Ishikawa (cell line): Measurements from ENCODE around the gene TST.

Source experiments
- CEBPB ChIP-seq: IDR thresholded peaks from 2 replicates; pipeline ENCODE4 v1.6.1; 2012
- CREB1 ChIP-seq: IDR thresholded peaks from 2 replicates; pipeline ENCODE4 v1.6.1; 2012; ENCODE audit warnings: low read depth
- EGR1 ChIP-seq: IDR thresholded peaks from 2 replicates; pipeline ENCODE4 v1.6.1; 2012
- EP300 ChIP-seq: IDR thresholded peaks from 2 replicates; pipeline ENCODE4 v1.6.1; 2012; ENCODE audit warnings: borderline replicate concordance
- FOXM1 ChIP-seq: IDR thresholded peaks from 2 replicates; pipeline ENCODE4 v1.6.1; 2012; ENCODE audit warnings: low read depth, borderline replicate concordance
- NFIC ChIP-seq: IDR thresholded peaks from 2 replicates; pipeline ENCODE4 v1.6.1; 2012
- RAD21 ChIP-seq: IDR thresholded peaks from 2 replicates; pipeline ENCODE4 v1.6.1; 2012; ENCODE audit warnings: low read depth
- REST ChIP-seq: IDR thresholded peaks from 2 replicates; pipeline ENCODE4 v1.6.1; 2012; ENCODE audit warnings: low read depth, mild to moderate bottlenecking
- TAF1 ChIP-seq: IDR thresholded peaks from 2 replicates; pipeline ENCODE4 v1.6.1; 2012; ENCODE audit warnings: low read depth, mild to moderate bottlenecking
- TCF12 ChIP-seq: IDR thresholded peaks from 2 replicates; pipeline ENCODE4 v1.6.1; 2012; ENCODE audit warnings: low read depth
- TEAD4 ChIP-seq: IDR thresholded peaks from 2 replicates; pipeline ENCODE4 v1.6.1; 2012
- USF1 ChIP-seq: IDR thresholded peaks from 2 replicates; pipeline ENCODE4 v1.6.1; 2012
- YY1 ChIP-seq: IDR thresholded peaks from 2 replicates; pipeline ENCODE4 v1.6.1; 2012; ENCODE audit warnings: low read depth
- ZBTB7A ChIP-seq: IDR thresholded peaks from 2 replicates; pipeline ENCODE4 v1.6.1; 2012; ENCODE audit warnings: low read depth
- TF ChIP-seq, protein P1 (sequence below): IDR thresholded peaks from 2 replicates; pipeline ENCODE4 v1.6.1; 2012

TST gene

DNA sequence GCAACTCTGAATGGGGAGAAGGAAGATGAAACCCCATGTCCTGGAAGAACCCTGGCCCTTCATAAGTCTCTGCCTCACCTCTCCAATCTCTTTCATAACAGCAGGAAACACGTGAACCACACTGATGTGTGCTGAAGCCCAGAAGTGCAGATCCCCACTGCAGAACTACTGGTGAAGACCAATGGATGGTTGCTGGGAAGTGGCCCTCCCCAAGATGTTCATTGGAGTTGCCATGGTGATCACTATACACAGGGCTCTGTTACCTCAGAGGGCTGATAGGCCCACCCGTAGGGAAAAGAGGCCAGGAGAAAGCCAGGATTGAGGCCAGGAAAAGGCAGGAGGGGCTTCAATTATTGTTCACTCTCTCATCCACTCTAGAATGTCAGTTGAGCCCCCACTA lies 11.6 kb downstream of the TST start:
- no peak for TF ChIP-seq CEBPB
- no peak for TF ChIP-seq NFIC
- no peak for TF ChIP-seq TEAD4

GRCh38 chr22:37002633-37003032 lies 16.6 kb downstream of the TST start:
- TF ChIP-seq USF1 (no peak), FOXM1 (no peak), NFIC (no peak), EP300 (no peak), YY1 (no peak), REST (no peak), CEBPB (no peak), RAD21 (no peak), TAF1 (no peak), EGR1 (no peak), TCF12 (no peak)
- TF ChIP-seq, protein P1, sequence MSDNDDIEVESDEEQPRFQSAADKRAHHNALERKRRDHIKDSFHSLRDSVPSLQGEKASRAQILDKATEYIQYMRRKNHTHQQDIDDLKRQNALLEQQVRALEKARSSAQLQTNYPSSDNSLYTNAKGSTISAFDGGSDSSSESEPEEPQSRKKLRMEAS, result no peak

DNA sequence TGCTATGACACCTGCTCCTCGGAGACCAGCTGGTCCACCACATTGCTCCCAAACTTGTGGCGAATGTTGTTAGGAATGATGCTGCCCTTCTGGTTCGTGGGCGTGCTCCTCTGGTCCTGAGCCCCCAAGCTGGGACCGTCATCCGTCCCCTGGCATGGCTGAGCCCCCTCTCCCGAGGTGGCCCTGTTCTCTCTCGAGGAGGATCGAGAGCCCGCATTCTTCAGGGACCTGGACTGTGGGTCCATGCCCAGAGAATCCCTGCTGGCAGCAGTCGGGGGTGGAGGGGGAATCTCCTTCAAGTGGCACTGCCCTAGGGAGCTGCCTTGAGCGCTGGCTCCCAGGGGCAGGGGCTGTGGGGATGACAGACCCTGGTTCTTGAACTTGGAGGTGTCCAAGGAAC lies 17.4 kb downstream of the TST start:
- no peak for TF ChIP-seq EGR1
- no peak for TF ChIP-seq TAF1
- TF ChIP-seq ZBTB7A, result no peak
- TF ChIP-seq USF1, result no peak
- no peak for TF ChIP-seq EP300
- TF ChIP-seq YY1, result no peak
- TF ChIP-seq FOXM1, result no peak
- TF ChIP-seq CEBPB, result no peak
- TF ChIP-seq NFIC, result no peak
- no peak for TF ChIP-seq TCF12
- TF ChIP-seq CREB1, result no peak
- TF ChIP-seq TEAD4, result no peak
- TF ChIP-seq, protein P1, result no peak
- TF ChIP-seq RAD21, result no peak
- no peak for TF ChIP-seq REST

GRCh38 chr22:37000676-37001534 lies 18.3 kb downstream of the TST start:
- TF ChIP-seq TCF12, result no peak
- no peak for TF ChIP-seq TAF1
- TF ChIP-seq REST, result no peak
- TF ChIP-seq RAD21, result no peak
- no peak for TF ChIP-seq TEAD4
- no peak for TF ChIP-seq NFIC
- TF ChIP-seq FOXM1, result no peak
- no peak for TF ChIP-seq CREB1
- TF ChIP-seq EP300, result no peak
- TF ChIP-seq YY1, result no peak
- TF ChIP-seq, protein P1, result no peak
- no peak for TF ChIP-seq EGR1
- TF ChIP-seq ZBTB7A, result no peak
